GM19372 (cell line): ENCODE data around the gene ALG14.
"Not testable (repeated sequence)": the region's sequence is repeated elsewhere in the genome, so short reads cannot be mapped to it uniquely, and the experiment has no call there.

Experiments
- ATAC-seq: cut with Tn5 transposase; IDR thresholded peaks from one replicate; pipeline ENCODE4 v1.9.1; 2021; ENCODE audit warnings: mild to moderate bottlenecking, low read depth, moderate library complexity; ENCODE audit not compliant: unreplicated experiment

The ALG14 gene

GRCh38 chr1:95013950-95014574 is 58.7 kb downstream of the ALG14 start:
- ATAC-seq: no peak

GRCh38 chr1:95012389-95012788 is 60.4 kb downstream of the ALG14 start:
- ATAC-seq: no peak

GRCh38 chr1:95010158-95010557 is 62.6 kb downstream of the ALG14 start:
- no peak for ATAC-seq

- no peak for ATAC-seq
Measured at GRCh38 chr1:95007687-95008086, 65.1 kb downstream of the ALG14 start.

GRCh38 chr1:95006681-95007080 is 66.1 kb downstream of the ALG14 start:
- no peak for ATAC-seq

GRCh38 chr1:95005584-95005983 is 67.2 kb downstream of the ALG14 start:
- no peak for ATAC-seq

GRCh38 chr1:95004013-95004412 is 68.7 kb downstream of the ALG14 start:
- ATAC-seq: no peak

GRCh38 chr1:95003433-95003738 is 69.4 kb downstream of the ALG14 start:
- ATAC-seq: no peak

GRCh38 chr1:95002540-95003432 is 70.0 kb downstream of the ALG14 start:
- ATAC-seq: no peak

- no peak for ATAC-seq
Measured at GRCh38 chr1:95002164-95002539, 70.6 kb downstream of the ALG14 start.

- ATAC-seq: no peak
Measured at GRCh38 chr1:94999456-95000131, 73.2 kb downstream of the ALG14 start.

GRCh38 chr1:94998748-94999147 is 74.0 kb downstream of the ALG14 start:
- ATAC-seq: no peak

- no peak for ATAC-seq
Measured at GRCh38 chr1:94998114-94998513, 74.6 kb downstream of the ALG14 start.

GRCh38 chr1:94995536-94995935 is 77.2 kb downstream of the ALG14 start:
- not testable (repeated sequence) for ATAC-seq

- ATAC-seq: no peak
Measured at GRCh38 chr1:94994805-94995204, 77.9 kb downstream of the ALG14 start.

- no peak for ATAC-seq
Measured at GRCh38 chr1:94993931-94994645, 78.7 kb downstream of the ALG14 start.

GRCh38 chr1:94992863-94993563 is 79.7 kb downstream of the ALG14 start:
- ATAC-seq: no peak

- no peak for ATAC-seq
Measured at GRCh38 chr1:94992161-94992560, 80.6 kb downstream of the ALG14 start.

GRCh38 chr1:94989911-94990473 is 82.8 kb downstream of the ALG14 start:
- no peak for ATAC-seq

GRCh38 chr1:94989398-94989797 is 83.4 kb downstream of the ALG14 start:
- no peak for ATAC-seq
